HepG2 (cell line): Measurements from ENCODE around the gene RCAN2. TPM values are rescaled to one million over a fixed set of nuclear protein-coding genes. Genes with fewer than 3 reads are reported as not detected.

ENCODE experiments used
- ATAC-seq: fragments of 200-7000 bp; cut with Tn5 transposase; 3 replicates; pipeline ENCODE4 v1.9.1; 2020; ENCODE audit warnings: mild to moderate bottlenecking, moderate library complexity
- BruUV-seq: library from RNA; stranded (reverse); fragments of 400-500 nt; replicated peaks from 2 replicates; lab custom pipeline; 2021; lab: Mats Ljungman, UMichigan
- CTCF ChIA-PET: fragments of 300-600 bp; formaldehyde crosslinking; extraction: SDS; loops from one replicate; lab custom pipeline; 2021; ENCODE audit warnings: low total read pairs, inconsistent platforms, low intra/inter-chr PET ratio; lab: Yijun Ruan, JAX
- POLR2A ChIA-PET: fragments of 350-600 bp; sonication (Branson Sonifier 250); formaldehyde crosslinking; loops from one replicate; lab custom pipeline; 2020; ENCODE audit warnings: antibody characterized with exemption, inconsistent platforms; lab: Yijun Ruan, JAX
- DNase-seq: peaks from one replicate; pipeline ENCODE4 v3.0.0-alpha.2; 2015; ENCODE audit warnings: low spot score
- FAIRE-seq: peaks from 3 replicates; lab custom pipeline; 2011; peaks lifted over from hg19 to GRCh38; lab: Jason Lieb, UNC
- H2AFZ ChIP-seq: one replicate; pipeline ENCODE4 v1.6.1; 2011; ENCODE audit warnings: low read length, inconsistent platforms
- H3K27ac ChIP-seq: fragments of 300-600 bp; 3 replicates; pipeline ENCODE4 v1.8.0; 2011; ENCODE audit warnings: mixed run types, mild to moderate bottlenecking, mixed read lengths, low read length, inconsistent platforms; ENCODE audit not compliant: insufficient read depth; ENCODE audit errors: extremely low read length
- H3K27me3 ChIP-seq, 2 experiments: fragments of 200-600 bp in 1 of 2; 2 replicates in 1 of 2; 3 replicates in 1 of 2; pipeline versions ENCODE4 v1.6.0 to v1.8.0; 2011; ENCODE audit warnings: low read length in 2 of 2, mild to moderate bottlenecking in 2 of 2, moderate library complexity in 2 of 2, inconsistent platforms in 1 of 2; ENCODE audit not compliant: insufficient read depth in 2 of 2, control insufficient read depth in 1 of 2
- H3K36me3 ChIP-seq, 2 experiments: fragments of 200-600 bp in 1 of 2; replicated peaks in 1 of 2; 2 replicates in 1 of 2; 3 replicates in 1 of 2; pipeline versions ENCODE4 v1.5.1 to v1.8.0; 2011; ENCODE audit warnings: low read length in 2 of 2, inconsistent platforms in 1 of 2; ENCODE audit not compliant: insufficient read depth in 2 of 2, control insufficient read depth in 1 of 2
- H3K4me1 ChIP-seq: 2 replicates; pipeline ENCODE4 v1.5.1; 2012; ENCODE audit warnings: low read length, inconsistent platforms; ENCODE audit not compliant: insufficient read depth
- H3K4me2 ChIP-seq: 2 replicates; pipeline ENCODE4 v1.6.0; 2011; ENCODE audit warnings: low read depth, low read length, inconsistent platforms
- H3K4me3 ChIP-seq, 3 experiments: fragments of 200-600 bp in 1 of 3; sonication (generic), shearing (Covaris generic) in 1 of 3; replicated peaks in 1 of 3; 2 replicates each; pipeline ENCODE4 v1.5.1; 2011 to 2016; ENCODE audit warnings: low read length in 3 of 3, inconsistent platforms in 2 of 3, low read depth in 2 of 3, mild to moderate bottlenecking in 2 of 3, control low read depth in 1 of 3, mixed read lengths in 1 of 3; ENCODE audit not compliant: insufficient read depth in 1 of 3
- H3K79me2 ChIP-seq: one replicate; pipeline ENCODE4 v1.6.1; 2011; ENCODE audit warnings: low read length, inconsistent platforms; ENCODE audit not compliant: insufficient read depth
- H3K9ac ChIP-seq: 2 replicates; pipeline ENCODE4 v1.6.0; 2011; ENCODE audit warnings: mild to moderate bottlenecking, low read depth, low read length, inconsistent platforms; ENCODE audit not compliant: insufficient read depth
- H3K9me3 ChIP-seq: 2 replicates; pipeline ENCODE4 v1.5.1; 2012; ENCODE audit warnings: mild to moderate bottlenecking, low read length
- H4K20me1 ChIP-seq: 2 replicates; pipeline ENCODE4 v1.6.0; 2011; ENCODE audit warnings: inconsistent platforms, mild to moderate bottlenecking, low read length, moderate library complexity; ENCODE audit not compliant: insufficient read depth
- ATF7 ChIP-seq, 2 experiments: fragments of 450-650 bp in 1 of 2; sonication (generic) in 1 of 2; formaldehyde crosslinking in 1 of 2; IDR thresholded peaks; 2 replicates each; pipeline versions ENCODE4 v1.4.0 to v1.6.1; 2016 to 2020; ENCODE audit warnings: antibody characterized with exemption in 1 of 2, mild to moderate bottlenecking in 1 of 2, missing genetic modification reagents in 1 of 2
- CREB1 ChIP-seq, 2 experiments: fragments of 450-650 bp in 1 of 2; IDR thresholded peaks; 2 replicates each; pipeline ENCODE4 v1.6.1; 2016 to 2017; ENCODE audit warnings: control low read depth in 1 of 2, mild to moderate bottlenecking in 1 of 2, missing compliant biosample characterization in 1 of 2, missing genetic modification characterization in 1 of 2
- MYC ChIP-seq: sonication (generic); formaldehyde crosslinking; IDR thresholded peaks from 2 replicates; pipeline ENCODE4 v1.9.0; 2021; ENCODE audit warnings: missing genetic modification reagents, borderline replicate concordance
- POGK ChIP-seq: sonication (generic); formaldehyde crosslinking; conservative IDR thresholded peaks from 2 replicates; pipeline ENCODE4 v1.8.0; 2022; ENCODE audit warnings: mild to moderate bottlenecking, moderate library complexity, missing genetic modification reagents
- POLR2A ChIP-seq, 2 experiments: IDR thresholded peaks; 2 replicates each; pipeline ENCODE4 v1.6.1; 2011; ENCODE audit warnings: low read depth in 2 of 2, low read length in 2 of 2, mild to moderate bottlenecking in 1 of 2, moderate library complexity in 1 of 2; ENCODE audit not compliant: insufficient read depth in 1 of 2
- RBM22 ChIP-seq: fragments of 200-400 bp; formaldehyde crosslinking; optimal IDR thresholded peaks from 2 replicates; pipeline ENCODE3; 2017; ENCODE audit warnings: mild to moderate bottlenecking, low read length, moderate library complexity
- RFX3 ChIP-seq: IDR thresholded peaks from 2 replicates; pipeline ENCODE4 v1.6.1; 2016; ENCODE audit warnings: missing biosample characterization, missing genetic modification reagents
- RXRB ChIP-seq: IDR thresholded peaks from 2 replicates; pipeline ENCODE4 v1.6.1; 2016; ENCODE audit warnings: borderline replicate concordance, missing genetic modification reagents, missing compliant biosample characterization
- SMAD1 ChIP-seq: sonication (generic); formaldehyde crosslinking; IDR thresholded peaks from 2 replicates; pipeline ENCODE4 v1.4.0; 2020; ENCODE audit warnings: missing genetic modification reagents, low read depth, mild to moderate bottlenecking, borderline replicate concordance
- TRAFD1 ChIP-seq: sonication (generic); formaldehyde crosslinking; IDR thresholded peaks from 2 replicates; pipeline ENCODE4 v1.5.1; 2020; ENCODE audit warnings: missing genetic modification reagents, mild to moderate bottlenecking, borderline replicate concordance
- ZKSCAN5 ChIP-seq: sonication (generic); formaldehyde crosslinking; IDR thresholded peaks from 2 replicates; pipeline ENCODE4 v1.5.1; 2020; ENCODE audit warnings: mild to moderate bottlenecking, missing genetic modification reagents
- ZNF234 ChIP-seq: sonication (generic); formaldehyde crosslinking; conservative IDR thresholded peaks from 2 replicates; pipeline ENCODE4 v1.5.1; 2020; ENCODE audit warnings: mild to moderate bottlenecking, missing genetic modification reagents
- ZNF264 ChIP-seq: sonication (generic); formaldehyde crosslinking; IDR thresholded peaks from 2 replicates; pipeline ENCODE4 v1.4.0; 2020; ENCODE audit warnings: missing genetic modification reagents
- ZNF451 ChIP-seq: sonication (generic); formaldehyde crosslinking; IDR thresholded peaks from 2 replicates; pipeline ENCODE4 v1.5.0; 2020; ENCODE audit warnings: mild to moderate bottlenecking, missing genetic modification reagents
- ZNF747 ChIP-seq: sonication (generic); formaldehyde crosslinking; IDR thresholded peaks from 2 replicates; pipeline ENCODE4 v1.8.1; 2023; ENCODE audit warnings: missing genetic modification reagents, mild to moderate bottlenecking, borderline replicate concordance
- WGBS: methylation state at CpG from one replicate; pipeline ENCODE4 v1.1.6; 2017; ENCODE audit warnings: low lambda C conversion rate; 5-methylcytosine and 5-hydroxymethylcytosine counted together
- in situ Hi-C: cut with HindIII; loops from 2 replicates; pipeline ENCODE4 v1.10.0; 2017; ENCODE audit warnings: low pct_unique_long_range_greater_than_20kb; ENCODE audit not compliant: extremely low pct_ligation_motif_present
- intact Hi-C: fragments of 100-400 bp; cut with micrococcal nuclease; formaldehyde crosslinking; loops from one replicate; pipeline ENCODE4 v1.10.0; 2022; ENCODE audit not compliant: unreplicated experiment
- polyA plus RNA-seq, 8 experiments: library from polyadenylated mRNA; depleted of rRNA in 3 of 8; stranded (reverse) in 7 of 8; unstranded in 1 of 8; fragments of >200 nt; fragmentation: Illumina TruSeq in 4 of 8; extraction: Trizol in 4 of 8; gene quantifications; 2 replicates each; pipeline versions ENCODE4 v1.2.1 to v1.2.3, GENCODE V29; 2011 to 2016; ENCODE audit warnings: low read depth in 4 of 8, missing spikeins in 1 of 8, mixed read lengths in 1 of 8; ENCODE audit not compliant: insufficient read depth in 1 of 8
- total RNA-seq, 5 experiments: library from RNA; depleted of rRNA; stranded (reverse); fragments of >200 nt; fragmentation: Illumina TruSeq; extraction: Trizol; gene quantifications; 2 replicates each; pipeline ENCODE4 v1.2.3, GENCODE V29; 2016; ENCODE audit warnings: low read depth in 1 of 5

The RCAN2 gene
- total and polyA plus RNA-seq, 2 of the 13 experiments (the other 11 are each of a cell fraction or from before 2014, with no cell fraction given): not detected

GRCh38 chr6:46248143-46248542 is 243.1 kb downstream of the RCAN2 start:
- ATAC-seq (no peak), DNase-seq (no peak), FAIRE-seq (no peak)
- intact Hi-C loops: no loop called here
- no peaks in the 10 kb centered on the region for H3K4me1 ChIP-seq
- POLR2A ChIA-PET: no interaction called here
- in situ Hi-C loops: no loop called here
- no peaks in the 10 kb centered on the region for H3K79me2 ChIP-seq
- H3K36me3 ChIP-seq: no peaks in the 10 kb centered on the region
- CTCF ChIA-PET: no interaction called here
- no peak overlapping the region for H3K27ac ChIP-seq
- H2AFZ ChIP-seq: no peak overlapping the region
- BruUV-seq: no TSS peak
- H3K9me3 ChIP-seq: no peaks in the 10 kb centered on the region
- no peaks in the 10 kb centered on the region for H3K27me3 ChIP-seq
- H3K4me3 ChIP-seq: no peak overlapping the region
- H3K9ac ChIP-seq: no peak overlapping the region
- H3K4me2 ChIP-seq: no peak overlapping the region
- 2% methylated on average over 2 of the region's 2 CpGs for WGBS
- TF ChIP-seq RBM22: no peak
- TF ChIP-seq ATF7 (IDR thresholded peaks at IDR 0.05): peak; percentile 97
- no peak for TF ChIP-seq ATF7 (CRISPR knock-in tag; IDR thresholded peaks at IDR 0.05)
- TF ChIP-seq CREB1 (IDR thresholded peaks at IDR 0.05): peak; percentile 70; the same call in 1 of the 2 replicates
- TF ChIP-seq CREB1 (CRISPR knock-in tag; IDR thresholded peaks at IDR 0.05): no peak
- no peak for TF ChIP-seq POGK (CRISPR knock-in tag)
- TF ChIP-seq ZKSCAN5 (CRISPR knock-in tag): no peak
- no peak for TF ChIP-seq ZNF451 (CRISPR knock-in tag)
- no peaks in the 10 kb centered on the region for H4K20me1 ChIP-seq

GRCh38 chr6:46246727-46247126 is 244.5 kb downstream of the RCAN2 start:
- Histone ChIP-seq H3K4me2 (no peak overlapping the region), H3K36me3 (no peaks in the 10 kb centered on the region), H3K79me2 (no peaks in the 10 kb centered on the region), H2AFZ (no peak overlapping the region), H3K27me3 (no peaks in the 10 kb centered on the region), H3K9me3 (no peaks in the 10 kb centered on the region), H3K9ac (no peak overlapping the region), H3K27ac (no peak overlapping the region), H3K4me1 (no peaks in the 10 kb centered on the region), H4K20me1 (no peaks in the 10 kb centered on the region), H3K4me3 (no peak overlapping the region)
- BruUV-seq: no TSS peak
- ChIA-PET POLR2A (no interaction called here), CTCF (no interaction called here)
- intact Hi-C loops: no loop called here
- DNase-seq: no peak
- no peak for ATAC-seq
- in situ Hi-C loops: no loop called here
- FAIRE-seq: no peak
- 52% methylated on average over 8 of the region's 8 CpGs for WGBS
- no peak for TF ChIP-seq POLR2A (IDR thresholded peaks at IDR 0.05; ENCODE audit: insufficient read depth in 1 of 2, low read depth in 2 of 2, low read length in 2 of 2)
- TF ChIP-seq ZNF234 (CRISPR knock-in tag): no peak
- TF ChIP-seq ZNF747 (CRISPR knock-in tag): no peak
- TF ChIP-seq ZNF264 (CRISPR knock-in tag): no peak
- TF ChIP-seq SMAD1 (CRISPR knock-in tag): no peak
- TF ChIP-seq TRAFD1 (CRISPR knock-in tag): no peak
- no peak for TF ChIP-seq RXRB (CRISPR knock-in tag)
- TF ChIP-seq RFX3 (CRISPR knock-in tag): no peak
- no peak for TF ChIP-seq MYC (CRISPR knock-in tag)
